SK-N-SH (cell line): ENCODE results near the gene RRH. TPM values are rescaled to one million over a fixed set of nuclear protein-coding genes. Genes with fewer than 3 reads are reported as not detected.

ENCODE experiments used
- CTCF ChIA-PET: fragments of 300-600, 350-600 bp; formaldehyde crosslinking; extraction: SDS; loops from one replicate; lab custom pipeline; 2021; lab: Yijun Ruan, JAX
- POLR2A ChIA-PET: fragments of 350-600 bp; sonication (Branson Sonifier 250); formaldehyde crosslinking; extraction: SDS; loops from one replicate; lab custom pipeline; 2020; ENCODE audit warnings: antibody characterized with exemption, inconsistent platforms; lab: Yijun Ruan, JAX
- DNase-seq: peaks from one replicate; pipeline ENCODE4 v3.0.0; 2012
- H2AFZ ChIP-seq: fragments of 200-600 bp; sonication (generic); 2 replicates; pipeline ENCODE4 v1.8.1; 2016; ENCODE audit warnings: antibody characterized with exemption, mild to moderate bottlenecking, low read depth
- H3F3A ChIP-seq: fragments of 200-600 bp; sonication (generic); replicated peaks from 2 replicates; pipeline ENCODE3; 2016; ENCODE audit warnings: antibody characterized with exemption, mild to moderate bottlenecking; ENCODE audit not compliant: insufficient read depth
- H3K27ac ChIP-seq, 2 experiments: fragments of 200-500 bp in 1 of 2; fragments of 200-600 bp in 1 of 2; sonication (Bioruptor generic) in 1 of 2; sonication (generic), shearing (Covaris generic) in 1 of 2; 2 replicates each; pipeline versions ENCODE4 v1.5.1 to v1.6.1; 2014 to 2016; ENCODE audit warnings: low read depth in 2 of 2, inconsistent platforms in 1 of 2, low read length in 1 of 2, mild to moderate bottlenecking in 1 of 2, mixed read lengths in 1 of 2
- H3K27me3 ChIP-seq: fragments of 200-600 bp; sonication (generic), shearing (Covaris generic); 2 replicates; pipeline ENCODE4 v1.6.1; 2016; ENCODE audit warnings: mixed run types; ENCODE audit not compliant: insufficient read depth
- H3K36me3 ChIP-seq, 2 experiments: fragments of 200-500 bp in 1 of 2; fragments of 200-600 bp in 1 of 2; sonication (Bioruptor generic) in 1 of 2; sonication (generic) in 1 of 2; replicated peaks in 1 of 2; 2 replicates each; pipeline versions ENCODE3 to v1.5.1; 2014 to 2016; ENCODE audit warnings: low read length in 1 of 2, mild to moderate bottlenecking in 1 of 2; ENCODE audit not compliant: insufficient read depth in 2 of 2, control insufficient read depth in 1 of 2
- H3K4me1 ChIP-seq, 2 experiments: fragments of 200-500 bp in 1 of 2; fragments of 200-600 bp in 1 of 2; sonication (Bioruptor generic) in 1 of 2; sonication (generic), shearing (Covaris generic) in 1 of 2; 2 replicates each; pipeline versions ENCODE4 v1.5.1 to v1.6.1; 2014 to 2016; ENCODE audit warnings: low read depth in 1 of 2, low read length in 1 of 2, mixed run types in 1 of 2; ENCODE audit not compliant: insufficient read depth in 2 of 2, control insufficient read depth in 1 of 2
- H3K4me2 ChIP-seq: fragments of 200-600 bp; sonication (generic), shearing (Covaris generic); 2 replicates; pipeline ENCODE4 v1.6.1; 2017; ENCODE audit warnings: mixed run types
- H3K4me3 ChIP-seq, 2 experiments: fragments of 200-500 bp in 1 of 2; fragments of 200-600 bp in 1 of 2; sonication (Bioruptor generic) in 1 of 2; sonication (generic), shearing (Covaris generic) in 1 of 2; 2 replicates each; pipeline versions ENCODE4 v1.5.1 to v1.8.1; 2014 to 2016; ENCODE audit warnings: low read depth in 2 of 2, inconsistent platforms in 1 of 2, low read length in 1 of 2, mild to moderate bottlenecking in 1 of 2, mixed read lengths in 1 of 2, moderate library complexity in 1 of 2
- H3K79me2 ChIP-seq: fragments of 200-600 bp; sonication (generic); 2 replicates; pipeline ENCODE4 v1.8.1; 2017; ENCODE audit warnings: mild to moderate bottlenecking; ENCODE audit not compliant: insufficient read depth
- H3K9ac ChIP-seq: fragments of 200-600 bp; sonication (generic); 2 replicates; pipeline ENCODE4 v1.6.1; 2017; ENCODE audit warnings: mixed run types
- H3K9me2 ChIP-seq: fragments of 200-600 bp; sonication (generic); 2 replicates; pipeline ENCODE4 v1.6.1; 2017; ENCODE audit warnings: mixed run types
- H3K9me3 ChIP-seq: fragments of 200-600 bp; sonication (generic); 2 replicates; pipeline ENCODE4 v1.6.1; 2017; ENCODE audit warnings: mixed run types, mild to moderate bottlenecking, moderate library complexity
- H4K20me1 ChIP-seq: fragments of 200-600 bp; sonication (generic); 2 replicates; pipeline ENCODE4 v1.6.1; 2017; ENCODE audit warnings: mild to moderate bottlenecking, mixed run types; ENCODE audit not compliant: insufficient read depth
- EZH2phosphoT487 ChIP-seq: fragments of 200-600 bp; sonication (generic); IDR thresholded peaks from 2 replicates; pipeline ENCODE4 v1.6.1; 2017; ENCODE audit warnings: low read depth, mixed run types, mild to moderate bottlenecking, antibody characterized with exemption, moderate library complexity, borderline replicate concordance
- FOXM1 ChIP-seq: IDR thresholded peaks from 2 replicates; pipeline ENCODE4 v1.4.0; 2012; ENCODE audit warnings: low read depth, mild to moderate bottlenecking
- GABPA ChIP-seq: IDR thresholded peaks from 2 replicates; pipeline ENCODE4 v1.4.0; 2012; ENCODE audit warnings: low read depth, mild to moderate bottlenecking
- MXI1 ChIP-seq: IDR thresholded peaks from 2 replicates; pipeline ENCODE4 v1.6.1; 2012; ENCODE audit warnings: mild to moderate bottlenecking, low read depth, low read length, improper control_type of control experiment
- RAD21 ChIP-seq: IDR thresholded peaks from 2 replicates; pipeline ENCODE4 v1.6.1; 2012; ENCODE audit warnings: mild to moderate bottlenecking, low read length
- RCOR1 ChIP-seq: fragments of 150-350 bp; IDR thresholded peaks from 2 replicates; pipeline ENCODE4 v1.6.1; 2017; ENCODE audit warnings: antibody characterized with exemption, low read length
- RFX5 ChIP-seq: IDR thresholded peaks from 2 replicates; pipeline ENCODE4 v1.6.1; 2012; ENCODE audit warnings: mild to moderate bottlenecking, improper control_type of control experiment, low read length
- RXRA ChIP-seq: IDR thresholded peaks from 2 replicates; pipeline ENCODE4 v1.4.0; 2012; ENCODE audit warnings: low read depth, mild to moderate bottlenecking, borderline replicate concordance
- SIN3A ChIP-seq: IDR thresholded peaks from 2 replicates; pipeline ENCODE4 v1.6.1; 2012; ENCODE audit warnings: low read depth, mild to moderate bottlenecking, low read length, moderate library complexity, borderline replicate concordance
- TCF12 ChIP-seq: IDR thresholded peaks from 2 replicates; pipeline ENCODE4 v1.4.0; 2012
- YY1 ChIP-seq: IDR thresholded peaks from 2 replicates; pipeline ENCODE4 v1.4.0; 2012; ENCODE audit warnings: low read depth, mild to moderate bottlenecking
- WGBS: methylation state at CpG from one replicate; pipeline ENCODE4 v1.1.6; 2017; ENCODE audit warnings: low lambda C conversion rate; 5-methylcytosine and 5-hydroxymethylcytosine counted together
- polyA plus RNA-seq, 3 experiments: library from polyadenylated mRNA; depleted of rRNA; stranded (reverse); fragments of >200 nt; gene quantifications; 2 replicates each; pipeline ENCODE4 v1.2.3, GENCODE V29; 2012
- TF ChIP-seq, protein P1 (sequence below): fragments of 150-350 bp; IDR thresholded peaks from 2 replicates; pipeline ENCODE4 v1.6.1; 2017; ENCODE audit warnings: antibody characterized with exemption, low read length, low read depth, borderline replicate concordance
- TF ChIP-seq, protein P2 (sequence below): IDR thresholded peaks from 2 replicates; pipeline ENCODE4 v1.4.0; 2012; ENCODE audit warnings: low read depth, borderline replicate concordance
- TF ChIP-seq, protein P3 (sequence below): IDR thresholded peaks from 2 replicates; pipeline ENCODE4 v1.4.0; 2012; ENCODE audit warnings: low read depth, borderline replicate concordance
- TF ChIP-seq, protein P4 (sequence below): fragments of 200-600 bp; sonication (generic); IDR thresholded peaks from 2 replicates; pipeline ENCODE4 v1.6.1; 2017; ENCODE audit warnings: antibody characterized with exemption, mild to moderate bottlenecking, moderate library complexity
- TF ChIP-seq, protein P5 (sequence below): IDR thresholded peaks from 2 replicates; pipeline ENCODE4; 2012
- TF ChIP-seq, protein P6 (sequence below): fragments of 150-350 bp; IDR thresholded peaks from 2 replicates; pipeline ENCODE4 v1.6.1; 2016; ENCODE audit warnings: mild to moderate bottlenecking, low read depth, low read length

Gene RRH
- polyA plus RNA-seq, 1 of the 3 experiments (the other 2 are of a cell fraction): 0.05 TPM

DNA sequence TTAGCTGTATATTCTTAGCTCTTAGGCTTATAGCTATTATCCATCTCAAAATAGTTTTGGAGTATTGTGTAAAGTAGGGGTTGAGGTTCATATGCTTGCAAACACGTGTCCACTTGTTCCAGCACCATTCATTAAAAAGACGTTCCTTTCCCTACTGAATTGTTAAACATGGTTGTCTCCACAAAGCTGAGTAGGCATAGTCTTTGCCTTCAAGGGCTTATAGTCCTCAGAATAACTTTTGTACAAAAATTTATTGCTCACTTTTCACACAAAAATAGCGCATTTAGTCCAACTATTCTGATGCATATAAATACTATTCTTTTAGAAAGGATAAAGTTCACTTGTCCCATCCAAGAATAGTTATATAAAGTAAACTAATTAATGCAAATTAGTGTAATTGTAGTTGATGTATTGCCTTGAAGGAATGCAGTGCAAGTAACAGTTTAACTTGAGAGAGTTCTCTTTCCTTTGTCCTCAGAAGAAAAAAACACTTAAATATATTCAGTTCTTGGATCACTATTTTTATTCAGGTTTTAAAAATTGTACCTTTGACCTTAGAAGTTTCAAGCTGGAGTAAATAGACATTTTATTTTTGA lies 34.2 kb downstream of the RRH start:
- no peak overlapping the region for H3K4me3 ChIP-seq
- H3K27ac ChIP-seq: no peak overlapping the region
- POLR2A ChIA-PET: no interaction called here
- H3K4me2 ChIP-seq: no peak overlapping the region
- no peaks in the 10 kb centered on the region for H3K9me2 ChIP-seq
- no peaks in the 10 kb centered on the region for H3K27me3 ChIP-seq
- CTCF ChIA-PET: interaction anchor here (0.8 to 1.3 kb wide), 3 partner anchors 16 to 284 kb away, joined by 3 to 4 read pairs (median 3); no protein-coding TSS in a partner anchor
- TF ChIP-seq, protein P1, sequence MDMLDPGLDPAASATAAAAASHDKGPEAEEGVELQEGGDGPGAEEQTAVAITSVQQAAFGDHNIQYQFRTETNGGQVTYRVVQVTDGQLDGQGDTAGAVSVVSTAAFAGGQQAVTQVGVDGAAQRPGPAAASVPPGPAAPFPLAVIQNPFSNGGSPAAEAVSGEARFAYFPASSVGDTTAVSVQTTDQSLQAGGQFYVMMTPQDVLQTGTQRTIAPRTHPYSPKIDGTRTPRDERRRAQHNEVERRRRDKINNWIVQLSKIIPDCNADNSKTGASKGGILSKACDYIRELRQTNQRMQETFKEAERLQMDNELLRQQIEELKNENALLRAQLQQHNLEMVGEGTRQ: no peak
- WGBS: 4% methylated on average over 3 of the region's 3 CpGs
- 0 out of 2 replicates have a peak, but pooled peaks cover 4% of the 10 kb centered on the region for H3K9me3 ChIP-seq
- no peaks in the 10 kb centered on the region for H3K79me2 ChIP-seq
- no peaks in the 10 kb centered on the region for H3K4me1 ChIP-seq
- H3K9ac ChIP-seq: no peak overlapping the region
- H4K20me1 ChIP-seq: no peaks in the 10 kb centered on the region
- no peaks in the 10 kb centered on the region for H3K36me3 ChIP-seq
- no peak overlapping the region for H2AFZ ChIP-seq
- no peaks in the 10 kb centered on the region for H3F3A ChIP-seq
- no peak for DNase-seq

DNA sequence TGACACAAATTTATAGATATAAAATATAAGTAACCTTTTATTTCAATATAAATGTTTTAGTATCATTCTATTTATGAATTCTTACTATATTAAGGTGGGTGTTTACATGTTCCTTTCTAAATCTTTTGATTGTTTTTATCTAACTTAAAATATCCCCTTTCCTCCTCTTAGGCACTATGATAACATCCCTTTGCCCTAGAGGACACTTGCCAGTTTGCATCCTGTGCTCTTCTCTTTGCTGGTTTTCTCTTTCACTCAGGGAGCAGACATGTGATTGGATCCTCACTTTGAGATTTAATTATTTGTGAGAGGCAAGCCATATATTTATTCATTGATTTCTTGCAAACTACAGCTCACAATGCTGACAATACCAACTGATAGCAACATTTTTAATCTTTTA lies 36.4 kb downstream of the RRH start:
- H3F3A ChIP-seq: no peaks in the 10 kb centered on the region
- no peak overlapping the region for H3K27ac ChIP-seq
- CTCF ChIA-PET: interaction anchor here (1.1 to 1.7 kb wide), 3 partner anchors 8 to 16 kb away, joined by 3 to 5 read pairs (median 4); no protein-coding TSS in a partner anchor
- 0 out of 2 replicates have a peak, but pooled peaks cover 4% of the 10 kb centered on the region for H3K9me3 ChIP-seq
- H2AFZ ChIP-seq: no peak overlapping the region
- TF ChIP-seq, protein P2, sequence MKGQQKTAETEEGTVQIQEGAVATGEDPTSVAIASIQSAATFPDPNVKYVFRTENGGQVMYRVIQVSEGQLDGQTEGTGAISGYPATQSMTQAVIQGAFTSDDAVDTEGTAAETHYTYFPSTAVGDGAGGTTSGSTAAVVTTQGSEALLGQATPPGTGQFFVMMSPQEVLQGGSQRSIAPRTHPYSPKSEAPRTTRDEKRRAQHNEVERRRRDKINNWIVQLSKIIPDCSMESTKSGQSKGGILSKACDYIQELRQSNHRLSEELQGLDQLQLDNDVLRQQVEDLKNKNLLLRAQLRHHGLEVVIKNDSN: no peak
- TF ChIP-seq SIN3A (no peak), YY1 (no peak), RCOR1 (no peak), TCF12 (no peak), MXI1 (no peak), GABPA (no peak), FOXM1 (no peak), RAD21 (no peak), RFX5 (no peak), RXRA (no peak), EZH2phosphoT487 (no peak)
- TF ChIP-seq, protein P3, sequence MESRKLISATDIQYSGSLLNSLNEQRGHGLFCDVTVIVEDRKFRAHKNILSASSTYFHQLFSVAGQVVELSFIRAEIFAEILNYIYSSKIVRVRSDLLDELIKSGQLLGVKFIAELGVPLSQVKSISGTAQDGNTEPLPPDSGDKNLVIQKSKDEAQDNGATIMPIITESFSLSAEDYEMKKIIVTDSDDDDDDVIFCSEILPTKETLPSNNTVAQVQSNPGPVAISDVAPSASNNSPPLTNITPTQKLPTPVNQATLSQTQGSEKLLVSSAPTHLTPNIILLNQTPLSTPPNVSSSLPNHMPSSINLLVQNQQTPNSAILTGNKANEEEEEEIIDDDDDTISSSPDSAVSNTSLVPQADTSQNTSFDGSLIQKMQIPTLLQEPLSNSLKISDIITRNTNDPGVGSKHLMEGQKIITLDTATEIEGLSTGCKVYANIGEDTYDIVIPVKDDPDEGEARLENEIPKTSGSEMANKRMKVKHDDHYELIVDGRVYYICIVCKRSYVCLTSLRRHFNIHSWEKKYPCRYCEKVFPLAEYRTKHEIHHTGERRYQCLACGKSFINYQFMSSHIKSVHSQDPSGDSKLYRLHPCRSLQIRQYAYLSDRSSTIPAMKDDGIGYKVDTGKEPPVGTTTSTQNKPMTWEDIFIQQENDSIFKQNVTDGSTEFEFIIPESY: no peak
- TF ChIP-seq, protein P4, sequence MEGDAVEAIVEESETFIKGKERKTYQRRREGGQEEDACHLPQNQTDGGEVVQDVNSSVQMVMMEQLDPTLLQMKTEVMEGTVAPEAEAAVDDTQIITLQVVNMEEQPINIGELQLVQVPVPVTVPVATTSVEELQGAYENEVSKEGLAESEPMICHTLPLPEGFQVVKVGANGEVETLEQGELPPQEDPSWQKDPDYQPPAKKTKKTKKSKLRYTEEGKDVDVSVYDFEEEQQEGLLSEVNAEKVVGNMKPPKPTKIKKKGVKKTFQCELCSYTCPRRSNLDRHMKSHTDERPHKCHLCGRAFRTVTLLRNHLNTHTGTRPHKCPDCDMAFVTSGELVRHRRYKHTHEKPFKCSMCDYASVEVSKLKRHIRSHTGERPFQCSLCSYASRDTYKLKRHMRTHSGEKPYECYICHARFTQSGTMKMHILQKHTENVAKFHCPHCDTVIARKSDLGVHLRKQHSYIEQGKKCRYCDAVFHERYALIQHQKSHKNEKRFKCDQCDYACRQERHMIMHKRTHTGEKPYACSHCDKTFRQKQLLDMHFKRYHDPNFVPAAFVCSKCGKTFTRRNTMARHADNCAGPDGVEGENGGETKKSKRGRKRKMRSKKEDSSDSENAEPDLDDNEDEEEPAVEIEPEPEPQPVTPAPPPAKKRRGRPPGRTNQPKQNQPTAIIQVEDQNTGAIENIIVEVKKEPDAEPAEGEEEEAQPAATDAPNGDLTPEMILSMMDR: no peak
- TF ChIP-seq, protein P5, sequence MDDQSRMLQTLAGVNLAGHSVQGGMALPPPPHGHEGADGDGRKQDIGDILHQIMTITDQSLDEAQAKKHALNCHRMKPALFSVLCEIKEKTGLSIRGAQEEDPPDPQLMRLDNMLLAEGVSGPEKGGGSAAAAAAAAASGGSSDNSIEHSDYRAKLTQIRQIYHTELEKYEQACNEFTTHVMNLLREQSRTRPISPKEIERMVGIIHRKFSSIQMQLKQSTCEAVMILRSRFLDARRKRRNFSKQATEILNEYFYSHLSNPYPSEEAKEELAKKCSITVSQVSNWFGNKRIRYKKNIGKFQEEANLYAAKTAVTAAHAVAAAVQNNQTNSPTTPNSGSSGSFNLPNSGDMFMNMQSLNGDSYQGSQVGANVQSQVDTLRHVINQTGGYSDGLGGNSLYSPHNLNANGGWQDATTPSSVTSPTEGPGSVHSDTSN: no peak
- TF ChIP-seq, protein P6, sequence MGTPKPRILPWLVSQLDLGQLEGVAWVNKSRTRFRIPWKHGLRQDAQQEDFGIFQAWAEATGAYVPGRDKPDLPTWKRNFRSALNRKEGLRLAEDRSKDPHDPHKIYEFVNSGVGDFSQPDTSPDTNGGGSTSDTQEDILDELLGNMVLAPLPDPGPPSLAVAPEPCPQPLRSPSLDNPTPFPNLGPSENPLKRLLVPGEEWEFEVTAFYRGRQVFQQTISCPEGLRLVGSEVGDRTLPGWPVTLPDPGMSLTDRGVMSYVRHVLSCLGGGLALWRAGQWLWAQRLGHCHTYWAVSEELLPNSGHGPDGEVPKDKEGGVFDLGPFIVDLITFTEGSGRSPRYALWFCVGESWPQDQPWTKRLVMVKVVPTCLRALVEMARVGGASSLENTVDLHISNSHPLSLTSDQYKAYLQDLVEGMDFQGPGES: no peak
- TF ChIP-seq, all 33 proteins: peak for 0
- Histone ChIP-seq H3K79me2 (no peaks in the 10 kb centered on the region), H3K27me3 (no peaks in the 10 kb centered on the region), H3K4me2 (no peak overlapping the region), H3K4me1 (no peaks in the 10 kb centered on the region), H3K9ac (no peak overlapping the region), H3K4me3 (no peak overlapping the region), H3K9me2 (no peaks in the 10 kb centered on the region), H3K36me3 (no peaks in the 10 kb centered on the region), H4K20me1 (no peaks in the 10 kb centered on the region)
- POLR2A ChIA-PET: no interaction called here
- no peak for DNase-seq
